Activated CD4-positive, CD25-positive, alpha-beta regulatory T cell treated with anti-CD3 and anti-CD28 coated beads, Interleukin-2, amount 50 U/mL, for 16 hours (primary cell): ENCODE measurements around the gene KDM2A.

Experiments used
- DNase-seq: peaks from one replicate; pipeline ENCODE4 v3.0.0-alpha.2; 2020; ENCODE audit warnings: low read depth, low spot score

The KDM2A gene

DNA sequence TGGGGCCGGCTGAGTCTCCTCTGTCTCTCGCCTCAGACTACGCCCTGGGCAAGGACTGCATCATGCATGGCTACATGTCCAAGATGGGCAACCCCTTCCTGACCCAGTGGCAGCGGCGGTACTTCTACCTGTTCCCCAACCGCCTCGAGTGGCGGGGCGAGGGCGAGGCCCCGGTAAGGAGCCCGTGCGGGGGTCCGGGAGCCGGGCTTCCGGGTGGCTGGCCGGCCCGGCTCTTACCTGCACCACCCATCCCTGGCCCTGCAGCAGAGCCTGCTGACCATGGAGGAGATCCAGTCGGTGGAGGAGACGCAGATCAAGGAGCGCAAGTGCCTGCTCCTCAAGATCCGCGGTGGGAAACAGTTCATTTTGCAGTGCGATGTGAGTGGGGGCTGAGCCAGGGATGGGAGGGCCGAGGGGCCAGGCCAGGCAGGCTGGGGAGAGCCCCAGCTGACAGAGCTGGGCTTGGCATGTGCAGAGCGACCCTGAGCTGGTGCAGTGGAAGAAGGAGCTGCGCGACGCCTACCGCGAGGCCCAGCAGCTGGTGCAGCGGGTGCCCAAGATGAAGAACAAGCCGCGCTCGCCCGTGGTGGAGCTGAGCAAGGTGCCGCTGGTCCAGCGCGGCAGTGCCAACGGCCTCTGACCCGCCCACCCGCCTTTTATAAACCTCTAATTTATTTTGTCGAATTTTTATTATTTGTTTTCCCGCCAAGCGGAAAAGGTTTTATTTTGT lies 165.9 kb downstream of the KDM2A start:
- no peak for DNase-seq

DNA sequence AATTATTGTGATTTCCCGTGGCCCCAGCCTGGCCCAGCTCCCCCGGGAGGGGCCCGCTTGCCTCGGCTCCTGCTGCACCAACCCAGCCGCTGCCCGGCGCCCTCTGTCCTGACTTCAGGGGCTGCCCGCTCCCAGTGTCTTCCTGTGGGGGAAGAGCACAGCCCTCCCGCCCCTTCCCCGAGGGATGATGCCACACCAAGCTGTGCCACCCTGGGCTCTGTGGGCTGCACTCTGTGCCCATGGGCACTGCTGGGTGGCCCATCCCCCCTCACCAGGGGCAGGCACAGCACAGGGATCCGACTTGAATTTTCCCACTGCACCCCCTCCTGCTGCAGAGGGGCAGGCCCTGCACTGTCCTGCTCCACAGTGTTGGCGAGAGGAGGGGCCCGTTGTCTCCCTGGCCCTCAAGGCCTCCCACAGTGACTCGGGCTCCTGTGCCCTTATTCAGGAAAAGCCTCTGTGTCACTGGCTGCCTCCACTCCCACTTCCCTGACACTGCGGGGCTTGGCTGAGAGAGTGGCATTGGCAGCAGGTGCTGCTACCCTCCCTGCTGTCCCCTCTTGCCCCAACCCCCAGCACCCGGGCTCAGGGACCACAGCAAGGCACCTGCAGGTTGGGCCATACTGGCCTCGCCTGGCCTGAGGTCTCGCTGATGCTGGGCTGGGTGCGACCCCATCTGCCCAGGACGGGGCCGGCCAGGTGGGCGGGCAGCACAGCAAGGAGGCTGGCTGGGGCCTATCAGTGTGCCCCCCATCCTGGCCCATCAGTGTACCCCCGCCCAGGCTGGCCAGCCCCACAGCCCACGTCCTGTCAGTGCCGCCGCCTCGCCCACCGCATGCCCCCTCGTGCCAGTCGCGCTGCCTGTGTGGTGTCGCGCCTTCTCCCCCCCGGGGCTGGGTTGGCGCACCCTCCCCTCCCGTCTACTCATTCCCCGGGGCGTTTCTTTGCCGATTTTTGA lies 166.8 kb downstream of the KDM2A start:
- DNase-seq: no peak

DNA sequence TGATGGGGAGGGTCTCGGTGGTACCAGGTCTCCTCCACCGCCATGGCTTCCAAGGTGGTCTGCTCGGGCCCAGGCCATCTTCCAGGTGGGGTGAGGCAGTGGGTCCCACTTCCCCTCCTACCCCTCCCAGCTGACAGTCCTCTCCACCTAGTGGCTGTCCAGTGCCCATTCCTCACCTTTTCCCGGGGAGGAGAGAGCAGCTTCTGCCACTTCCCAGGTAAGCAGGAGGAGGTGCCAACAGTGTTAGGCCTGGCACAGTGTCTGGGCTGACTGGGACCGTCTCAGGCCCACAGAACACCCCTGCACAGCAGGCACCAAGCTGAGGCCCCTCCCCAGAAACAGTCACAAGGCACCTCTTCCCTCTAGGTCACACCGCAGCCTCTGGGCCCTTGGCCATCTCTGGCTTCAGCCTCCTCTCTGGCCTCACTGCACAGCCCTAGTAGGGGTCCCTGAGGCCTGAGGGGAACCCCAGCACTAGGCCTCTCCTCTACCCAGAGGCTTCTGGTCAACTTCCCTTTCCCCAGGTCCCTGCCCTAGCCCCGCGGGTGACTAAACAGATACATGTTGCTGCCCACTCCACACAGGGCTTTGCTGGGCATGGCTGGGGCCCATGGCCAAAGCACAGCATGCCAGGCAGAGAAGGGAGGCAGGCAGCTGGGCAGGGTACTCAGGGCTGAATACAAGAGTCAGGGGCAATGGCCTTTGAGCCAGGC lies 167.7 kb downstream of the KDM2A start:
- DNase-seq: no peak

DNA sequence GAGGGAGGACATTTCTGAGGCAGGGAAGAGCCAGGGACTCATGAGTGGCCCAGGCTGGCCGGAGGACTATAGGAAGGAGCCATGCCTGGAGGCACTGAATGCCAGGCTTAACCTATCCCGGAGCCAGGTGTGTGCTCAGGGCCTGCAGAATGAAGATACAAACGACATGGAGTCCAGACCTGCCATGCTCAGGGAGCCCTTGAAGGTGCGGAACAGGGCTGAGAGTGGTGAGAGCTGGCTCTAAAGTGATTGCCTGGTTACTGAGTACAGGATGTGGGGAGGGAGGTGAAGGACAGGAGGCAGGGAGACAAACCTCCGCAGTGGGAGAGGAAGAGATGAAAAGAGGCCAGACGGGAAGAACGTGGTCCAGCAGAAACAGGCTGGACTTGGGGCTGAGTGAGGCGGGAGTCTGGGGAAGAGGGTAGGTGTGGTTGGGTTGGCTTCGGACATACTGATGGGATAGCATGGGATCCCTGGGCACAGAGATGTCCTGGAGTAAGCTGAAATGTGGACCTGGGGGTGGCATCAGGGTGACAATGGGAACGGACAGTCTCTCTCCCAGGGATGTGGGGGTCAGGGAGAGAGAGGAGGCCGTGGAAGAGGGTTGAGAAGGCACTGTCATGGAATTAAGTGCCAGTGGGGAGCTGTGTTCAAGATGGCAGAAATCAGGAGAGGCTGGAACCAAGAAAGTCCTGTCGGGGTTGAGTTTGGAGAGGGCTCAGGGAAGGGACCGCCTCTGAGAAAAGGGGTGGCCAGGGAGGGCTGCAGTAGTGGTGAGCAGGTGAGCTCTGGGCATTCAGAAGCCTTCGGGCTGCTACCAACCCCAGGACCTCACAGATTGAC lies 168.5 kb downstream of the KDM2A start:
- no peak for DNase-seq

DNA sequence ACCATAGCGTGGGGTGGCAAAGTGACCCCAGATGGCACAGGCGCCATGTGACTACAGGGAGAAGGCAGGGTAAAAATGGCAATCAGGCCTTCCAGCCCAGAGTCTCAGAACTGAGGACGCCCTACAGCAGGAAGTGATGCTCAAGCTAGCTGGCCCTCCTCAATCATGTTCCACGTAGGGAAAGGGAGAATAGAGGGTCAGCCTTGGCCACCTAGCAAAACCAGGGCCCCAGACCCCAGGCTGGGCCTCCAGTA lies 169.1 kb downstream of the KDM2A start:
- DNase-seq: no peak

DNA sequence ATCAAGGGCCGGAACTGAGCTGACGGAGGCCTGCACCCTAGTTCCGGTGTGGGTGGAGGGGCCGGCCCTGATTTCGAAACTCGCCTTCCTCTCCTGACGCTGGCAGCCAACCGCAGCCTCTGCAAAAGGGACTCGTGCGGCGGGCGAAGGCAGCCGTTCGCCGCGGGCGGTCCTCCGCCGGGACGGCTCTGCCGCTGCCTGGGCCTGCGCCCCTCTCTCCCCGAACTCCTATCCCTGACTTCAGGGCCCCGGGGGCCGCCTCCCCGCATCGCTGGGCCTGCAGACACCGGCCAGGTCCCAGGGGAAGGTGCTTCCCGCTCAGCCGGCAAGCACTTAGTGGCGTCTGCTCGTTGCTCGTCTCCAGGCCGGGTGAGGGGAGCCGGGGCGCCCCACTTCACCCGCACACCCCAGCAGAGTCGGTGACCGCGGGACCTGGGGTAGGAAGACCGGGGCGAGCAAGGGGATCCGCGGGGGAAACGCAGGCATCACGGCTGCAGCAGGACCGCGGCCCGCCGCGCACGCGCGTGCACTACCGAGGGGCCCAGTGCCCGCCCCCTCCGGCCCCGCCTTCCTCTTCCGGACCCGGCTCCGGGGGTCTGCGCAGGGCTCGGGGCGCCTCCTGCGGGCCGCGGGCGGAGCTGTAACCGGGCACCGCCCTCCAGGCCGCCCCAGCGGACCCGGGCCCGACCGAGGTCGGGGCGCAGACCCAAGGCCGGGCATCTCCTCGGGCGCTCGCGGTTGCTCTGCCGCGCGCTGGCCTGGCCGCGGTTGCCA lies 169.6 kb downstream of the KDM2A start:
- DNase-seq: peak; percentile 76

DNA sequence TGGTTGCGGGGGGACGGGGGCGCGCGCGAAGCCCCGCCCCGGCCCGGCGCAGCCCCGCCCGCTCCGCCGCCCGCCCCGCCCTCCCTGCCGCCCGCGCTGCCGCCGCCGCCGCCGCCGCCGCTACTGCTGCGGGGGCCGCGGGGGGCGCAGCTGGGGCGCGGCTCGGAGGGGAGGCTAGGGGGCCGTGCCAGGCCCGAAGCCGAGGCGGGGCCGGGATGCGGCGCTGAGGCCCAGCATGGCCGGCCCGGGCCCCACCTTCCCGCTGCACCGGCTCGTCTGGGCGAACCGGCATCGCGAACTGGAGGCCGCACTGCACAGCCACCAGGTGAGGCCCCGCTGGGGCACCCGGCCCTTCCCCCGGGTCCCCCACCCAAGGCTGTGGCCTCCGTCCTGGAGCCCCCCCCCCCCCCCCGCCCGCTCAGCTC lies 170.2 kb downstream of the KDM2A start, which contains the start of gene ANKRD13D:
Gene ANKRD13D, plus strand, starts transcription at position 78 of the 425 bp plus-strand sequence. Its CDS starts 158 bp downstream, at position 236.
- DNase-seq: no peak

DNA sequence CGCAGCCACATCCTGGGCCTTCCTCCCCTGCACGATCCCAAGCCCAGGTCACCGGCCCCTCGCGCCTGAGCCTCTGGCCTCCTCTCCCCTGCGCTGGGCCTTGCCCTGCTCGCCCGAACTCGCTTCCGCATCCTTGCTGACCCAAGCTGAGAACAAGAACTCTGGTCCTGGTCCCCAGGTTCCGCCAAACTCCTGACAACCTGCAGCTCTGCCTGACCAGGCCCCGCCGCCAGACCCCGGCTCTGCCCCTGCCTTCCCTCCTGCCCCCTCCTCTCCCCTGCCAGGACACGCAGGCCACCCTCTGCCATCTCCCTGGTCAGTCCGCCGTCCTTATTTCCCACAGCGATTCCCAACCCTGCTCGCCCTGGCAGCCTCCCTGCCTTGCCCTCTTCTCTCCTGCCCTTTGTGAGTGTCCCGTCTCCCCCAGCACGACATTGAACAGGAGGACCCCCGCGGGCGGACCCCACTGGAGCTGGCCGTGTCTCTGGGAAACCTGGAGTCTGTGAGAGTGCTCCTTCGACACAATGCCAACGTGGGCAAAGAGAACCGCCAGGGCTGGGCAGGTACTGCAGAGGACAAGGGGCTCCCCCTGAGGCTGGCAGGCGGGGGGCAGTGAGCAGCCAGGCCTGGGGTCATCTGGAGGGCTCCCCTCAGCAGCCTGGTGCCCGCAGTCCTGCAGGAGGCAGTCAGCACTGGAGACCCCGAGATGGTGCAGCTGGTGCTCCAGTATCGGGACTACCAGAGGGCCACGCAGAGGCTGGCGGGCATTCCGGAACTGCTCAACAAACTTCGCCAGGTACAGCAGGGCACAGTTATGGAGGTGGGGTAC lies 170.8 kb downstream of the KDM2A start:
- DNase-seq: no peak

DNA sequence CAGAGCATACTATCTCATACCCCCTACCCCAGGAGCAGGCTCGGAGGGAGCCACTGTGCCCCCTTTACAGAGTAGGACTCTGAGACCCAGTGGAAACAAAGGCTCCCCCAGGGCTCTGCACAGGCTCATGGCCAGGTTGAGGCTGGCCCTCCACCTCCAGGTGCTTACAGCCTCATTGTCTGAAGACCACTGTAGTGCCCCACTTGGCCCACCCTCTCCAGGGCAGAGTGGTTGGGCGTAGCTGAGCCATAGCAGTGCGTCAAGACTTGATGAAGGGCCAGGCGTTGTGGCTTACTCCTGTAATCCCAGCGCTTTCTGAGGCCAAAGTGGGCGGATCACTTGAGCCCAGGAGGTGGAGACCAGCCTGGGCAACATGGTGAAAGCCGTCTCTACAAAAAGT lies 171.7 kb downstream of the KDM2A start:
- no peak for DNase-seq

DNA sequence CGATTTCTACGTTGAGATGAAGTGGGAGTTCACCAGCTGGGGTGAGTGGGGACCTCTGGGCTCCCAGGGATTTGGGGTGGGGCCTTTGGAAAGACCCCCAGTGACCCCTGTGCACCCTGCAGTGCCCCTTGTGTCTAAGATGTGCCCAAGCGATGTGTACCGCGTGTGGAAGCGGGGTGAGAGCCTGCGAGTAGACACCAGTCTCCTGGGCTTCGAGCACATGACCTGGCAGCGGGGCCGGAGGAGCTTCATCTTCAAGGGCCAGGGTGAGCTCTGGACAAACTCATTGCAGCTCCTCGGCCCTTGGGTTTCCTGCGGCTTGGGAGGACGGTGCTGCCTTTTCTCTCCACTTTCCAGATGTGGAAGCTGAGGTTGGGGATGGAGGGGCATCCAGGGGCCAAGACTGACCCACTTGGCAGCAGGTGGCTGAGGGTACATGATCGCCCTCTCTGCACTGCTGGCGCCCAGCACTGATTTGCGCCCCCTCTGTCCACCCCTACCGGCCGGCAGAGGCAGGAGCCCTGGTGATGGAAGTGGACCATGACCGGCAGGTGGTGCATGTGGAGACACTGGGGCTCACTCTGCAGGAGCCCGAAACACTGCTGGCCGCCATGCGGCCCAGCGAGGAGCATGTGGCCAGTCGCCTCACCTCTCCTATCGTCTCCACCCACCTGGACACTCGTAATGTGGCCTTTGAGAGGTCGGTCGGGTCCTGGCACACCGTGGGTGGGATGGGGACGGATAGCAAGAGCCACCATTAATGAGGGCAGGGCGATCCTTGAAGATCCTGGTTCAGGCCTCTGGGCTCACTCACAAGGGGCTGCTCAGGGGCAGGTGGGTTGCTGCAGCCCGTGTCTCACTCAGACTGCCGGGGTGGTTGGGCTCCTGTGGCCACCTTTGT lies 172.7 kb downstream of the KDM2A start:
- no peak for DNase-seq

DNA sequence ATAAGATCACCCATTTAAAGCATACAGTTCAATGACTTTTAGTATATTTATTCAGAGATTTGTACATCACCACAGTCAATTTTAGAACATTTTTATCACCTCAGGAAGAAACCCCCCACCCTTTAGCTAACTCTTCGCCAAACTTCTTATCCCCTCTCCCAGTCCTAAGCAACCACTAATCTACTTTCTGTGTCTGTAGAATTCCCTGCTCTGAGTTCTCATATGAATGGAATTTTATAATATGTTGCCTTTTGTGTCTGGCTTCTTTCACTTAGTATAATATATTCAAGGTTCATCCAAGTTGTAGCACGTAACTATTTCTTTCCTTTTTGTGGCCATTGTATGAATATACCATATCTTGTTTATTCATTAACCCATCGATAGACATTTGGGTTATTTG lies 173.6 kb downstream of the KDM2A start:
- DNase-seq: no peak

DNA sequence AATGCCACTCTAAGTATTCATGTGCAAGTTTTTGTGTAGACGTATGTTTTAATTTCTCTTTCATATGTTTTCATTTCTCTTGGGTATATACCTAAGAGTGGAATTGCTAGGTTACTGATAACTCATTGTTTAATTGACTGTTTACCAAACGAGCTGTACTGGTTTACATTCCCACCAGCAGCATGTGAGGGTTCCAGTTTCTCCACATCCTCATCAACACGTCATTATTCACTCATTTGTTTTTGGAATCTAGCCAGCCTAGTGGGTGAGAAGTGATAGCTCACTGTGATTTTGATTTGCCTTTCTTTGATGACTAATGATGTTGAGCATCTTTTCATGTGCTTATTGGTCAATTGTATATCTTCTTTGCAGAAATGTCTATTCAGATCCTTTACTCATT lies 174.0 kb downstream of the KDM2A start:
- no peak for DNase-seq

DNA sequence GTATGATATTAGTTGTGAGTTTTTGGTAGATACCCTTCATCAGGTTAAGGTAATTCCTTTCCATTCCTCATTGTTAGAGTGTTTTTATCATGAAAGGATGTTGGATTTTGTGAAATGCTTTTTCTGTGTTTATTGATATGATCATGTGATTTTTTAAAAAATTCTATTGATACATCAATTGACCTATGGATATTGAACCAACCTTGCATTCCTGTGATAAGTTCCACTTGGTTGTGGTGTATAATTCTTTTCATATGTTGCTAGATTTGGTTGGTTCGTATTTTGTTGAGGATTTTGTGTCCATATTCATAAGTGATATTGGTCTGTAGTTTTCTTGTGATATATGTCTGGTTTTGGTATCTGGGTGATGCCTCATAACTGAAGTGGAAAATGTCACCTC lies 176.8 kb downstream of the KDM2A start:
- no peak for DNase-seq

DNA sequence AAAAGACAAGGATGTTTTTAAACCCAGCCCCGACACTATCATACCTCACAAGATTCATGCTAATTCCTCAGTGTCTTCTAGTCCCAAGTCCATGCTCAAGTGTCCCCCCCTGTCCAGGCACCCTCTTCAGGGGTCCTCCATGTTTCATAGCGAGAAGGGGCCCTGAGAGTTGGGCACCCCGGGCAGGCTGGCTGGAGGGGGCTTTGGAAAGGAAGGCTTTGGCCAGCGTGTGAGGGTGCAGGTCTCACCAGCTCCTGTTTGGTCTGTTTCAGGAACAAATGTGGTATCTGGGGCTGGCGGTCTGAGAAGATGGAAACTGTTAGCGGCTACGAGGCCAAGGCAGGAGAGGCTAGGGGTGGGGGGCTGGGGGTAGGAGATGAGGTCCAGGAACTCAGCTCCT lies 179.7 kb downstream of the KDM2A start:
- DNase-seq: no peak

DNA sequence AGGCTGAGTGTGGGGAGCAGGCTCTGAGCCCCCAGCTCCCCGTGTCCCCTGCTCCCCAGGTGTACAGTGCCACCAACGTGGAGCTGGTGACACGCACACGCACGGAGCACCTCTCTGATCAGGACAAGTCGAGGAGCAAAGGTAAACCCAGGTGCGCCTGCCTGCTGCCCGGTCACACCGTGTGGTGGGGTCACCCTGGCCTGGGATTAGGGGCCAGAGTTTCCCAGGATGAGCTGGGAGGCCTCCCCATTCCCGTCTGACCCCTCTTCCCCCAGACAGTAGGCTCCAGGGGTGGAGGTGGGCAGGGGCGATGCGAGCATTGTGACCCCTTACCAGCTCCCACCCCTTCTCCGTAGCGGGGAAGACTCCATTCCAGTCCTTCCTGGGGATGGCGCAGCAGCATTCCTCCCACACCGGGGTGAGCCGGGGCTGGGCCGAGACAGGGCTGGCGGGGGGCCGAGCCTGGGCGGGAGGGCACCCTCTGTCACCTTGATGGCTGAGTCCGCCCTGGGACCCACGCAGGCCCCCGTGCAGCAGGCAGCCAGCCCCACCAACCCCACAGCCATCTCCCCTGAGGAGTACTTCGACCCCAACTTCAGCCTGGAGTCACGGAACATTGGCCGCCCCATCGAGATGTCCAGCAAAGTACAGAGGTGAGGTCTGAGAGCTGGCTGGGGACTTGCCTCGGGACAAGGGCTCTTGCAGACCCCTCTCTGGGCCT lies 180.6 kb downstream of the KDM2A start:
- no peak for DNase-seq

DNA sequence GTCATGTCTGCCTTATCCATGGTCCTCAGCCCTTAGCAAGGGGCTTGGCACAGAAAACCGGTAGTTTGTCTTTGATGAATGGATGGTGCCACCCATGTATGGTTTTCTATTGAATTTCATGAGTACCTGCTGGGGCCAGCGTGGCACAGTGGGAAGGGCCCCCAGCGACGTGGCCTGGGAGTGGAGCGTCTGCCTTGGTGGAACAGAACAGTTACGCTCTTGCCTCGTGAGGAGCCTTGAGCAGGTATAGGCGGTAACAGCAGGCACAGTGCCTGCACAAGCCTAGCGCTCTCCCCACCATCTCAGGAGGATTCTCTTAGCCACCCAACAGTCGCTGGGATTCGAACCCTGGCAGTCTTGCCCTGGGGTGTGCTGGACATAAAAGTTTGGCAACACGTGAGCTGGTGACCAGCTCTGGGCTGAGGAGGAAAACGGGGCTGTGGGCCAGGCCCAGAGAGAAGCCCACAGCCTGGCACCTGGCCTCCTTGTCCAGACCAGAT lies 181.2 kb downstream of the KDM2A start:
- no peak for DNase-seq

DNA sequence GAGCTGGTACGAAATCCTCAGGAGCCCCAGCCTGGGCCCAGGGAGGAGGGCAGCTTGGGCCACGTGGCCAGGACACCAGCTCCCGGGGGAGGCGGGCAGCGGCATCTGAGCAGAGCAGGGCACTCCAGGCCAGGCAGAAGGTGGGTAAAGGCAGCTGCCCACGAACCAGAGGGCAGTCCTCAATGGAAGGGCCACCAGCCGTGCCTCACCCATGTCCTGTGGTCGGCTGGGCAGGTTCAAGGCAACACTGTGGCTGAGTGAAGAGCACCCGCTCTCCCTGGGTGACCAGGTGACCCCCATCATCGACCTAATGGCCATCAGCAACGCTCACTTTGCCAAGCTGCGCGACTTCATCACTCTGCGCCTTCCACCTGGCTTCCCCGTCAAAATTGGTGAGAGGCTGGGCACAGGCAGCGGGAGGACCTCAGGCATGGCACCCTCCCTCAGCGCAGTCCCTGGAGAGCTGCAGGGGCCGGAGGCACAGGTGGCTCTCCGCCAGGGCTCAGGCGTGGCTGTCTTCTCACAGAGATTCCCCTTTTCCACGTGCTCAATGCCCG lies 181.8 kb downstream of the KDM2A start:
- DNase-seq: no peak
